Left lung (tissue), 10 donors: ENCODE data around the gene SLC25A23. TPM values are rescaled to one million over a fixed set of nuclear protein-coding genes. Genes with fewer than 3 reads are reported as not detected.

Experiments used
- ATAC-seq: fragments of 200-7000 bp; cut with Tn5 transposase; one replicate; pipeline ENCODE4 v1.9.1; 2020; ENCODE audit warnings: moderate library complexity
- DNase-seq, 4 donors: peaks; one replicate each; pipeline ENCODE4 v3.0.0-alpha.2; 2013 to 2020
- H3K27ac ChIP-seq, 2 donors: fragments of 200-600 bp; sonication (generic) in 1 of 2; one replicate each; pipeline versions ENCODE4 v1.5.0 to v1.8.0; 2020 to 2021
- H3K27me3 ChIP-seq, 2 donors: fragments of 200-600 bp; sonication (generic) in 1 of 2; one replicate each; pipeline versions ENCODE4 v1.5.0 to v1.8.0; 2020 to 2021
- H3K36me3 ChIP-seq, 2 donors: fragments of 200-600 bp; sonication (generic) in 1 of 2; one replicate each; pipeline versions ENCODE4 v1.5.0 to v1.8.0; 2020 to 2021
- H3K4me1 ChIP-seq, 2 donors: fragments of 200-600 bp; one replicate each; pipeline ENCODE4 v1.8.0; 2021
- H3K4me3 ChIP-seq, 2 donors: fragments of 200-600 bp; sonication (generic) in 1 of 2; one replicate each; pipeline versions ENCODE4 v1.5.0 to v1.8.0; 2020 to 2021; ENCODE audit warnings: mild to moderate bottlenecking in 1 of 2
- H3K9me3 ChIP-seq, 2 donors: fragments of 200-600 bp; sonication (generic) in 1 of 2; one replicate each; pipeline versions ENCODE4 v1.5.0 to v1.8.0; 2020 to 2021
- intact Hi-C, 2 donors: fragments of 100-400 bp; cut with DNase I; formaldehyde crosslinking; loops; one replicate each; pipeline versions ENCODE4 v1.11.2 to v1.14.2; 2022
- polyA plus RNA-seq, 6 donors: library from polyadenylated mRNA; unstranded; fragments of 120-200 nt; gene quantifications; one replicate each; pipeline ENCODE4 v1.2.1, GENCODE V29; 2013; ENCODE audit not compliant: insufficient read length in 6 of 6
- total RNA-seq, 2 donors: library from RNA; stranded (reverse); fragmentation: NEBNext Ultra II Directional; extraction: Animal tissue kit (Norgen Biotek cat#: 25700); gene quantifications; one replicate each; pipeline ENCODE4 v1.2.1, GENCODE V29; 2021
- TF ChIP-seq, protein P1 (sequence below), 2 donors: fragments of 200-600 bp; sonication (generic) in 1 of 2; IDR thresholded peaks; one replicate each; pipeline versions ENCODE4 v1.5.0 to v1.8.0; 2021; ENCODE audit warnings: antibody characterized with exemption in 2 of 2
- donor health status: DM: no; HTN: yes; CAD: no.
- donor health status: DM: no; HTN: no; CAD: no.

SLC25A23 gene
- total and polyA plus RNA-seq, 8 donors, result 43.1 to 118 (median 56.1) TPM

- no peaks in the 10 kb centered on the region for H3K9me3 ChIP-seq
- H3K4me1 ChIP-seq, result peaks cover 0 to 24% of the 10 kb centered on the region in 2 donors
- H3K27ac ChIP-seq, result peak overlapping the region; percentile 83 to 84
- H3K4me3 ChIP-seq, result peak overlapping the region; percentile 62 to 88
- peaks cover 13 to 46% of the 10 kb centered on the region in 2 donors for H3K27me3 ChIP-seq
- TF ChIP-seq, protein P1, sequence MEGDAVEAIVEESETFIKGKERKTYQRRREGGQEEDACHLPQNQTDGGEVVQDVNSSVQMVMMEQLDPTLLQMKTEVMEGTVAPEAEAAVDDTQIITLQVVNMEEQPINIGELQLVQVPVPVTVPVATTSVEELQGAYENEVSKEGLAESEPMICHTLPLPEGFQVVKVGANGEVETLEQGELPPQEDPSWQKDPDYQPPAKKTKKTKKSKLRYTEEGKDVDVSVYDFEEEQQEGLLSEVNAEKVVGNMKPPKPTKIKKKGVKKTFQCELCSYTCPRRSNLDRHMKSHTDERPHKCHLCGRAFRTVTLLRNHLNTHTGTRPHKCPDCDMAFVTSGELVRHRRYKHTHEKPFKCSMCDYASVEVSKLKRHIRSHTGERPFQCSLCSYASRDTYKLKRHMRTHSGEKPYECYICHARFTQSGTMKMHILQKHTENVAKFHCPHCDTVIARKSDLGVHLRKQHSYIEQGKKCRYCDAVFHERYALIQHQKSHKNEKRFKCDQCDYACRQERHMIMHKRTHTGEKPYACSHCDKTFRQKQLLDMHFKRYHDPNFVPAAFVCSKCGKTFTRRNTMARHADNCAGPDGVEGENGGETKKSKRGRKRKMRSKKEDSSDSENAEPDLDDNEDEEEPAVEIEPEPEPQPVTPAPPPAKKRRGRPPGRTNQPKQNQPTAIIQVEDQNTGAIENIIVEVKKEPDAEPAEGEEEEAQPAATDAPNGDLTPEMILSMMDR (IDR thresholded peaks at IDR 0.05), result peak; percentile 44 to 63
- peak; percentile 96 to 98 (median 98) for DNase-seq
- peaks cover 0 to 6% of the 10 kb centered on the region in 2 donors for H3K36me3 ChIP-seq
- peak; percentile 87 for ATAC-seq
- intact Hi-C loops, result no loop called here
Measured at GRCh38 chr19:6460099-6460884, 700 bp upstream of the SLC25A23 start.

DNA sequence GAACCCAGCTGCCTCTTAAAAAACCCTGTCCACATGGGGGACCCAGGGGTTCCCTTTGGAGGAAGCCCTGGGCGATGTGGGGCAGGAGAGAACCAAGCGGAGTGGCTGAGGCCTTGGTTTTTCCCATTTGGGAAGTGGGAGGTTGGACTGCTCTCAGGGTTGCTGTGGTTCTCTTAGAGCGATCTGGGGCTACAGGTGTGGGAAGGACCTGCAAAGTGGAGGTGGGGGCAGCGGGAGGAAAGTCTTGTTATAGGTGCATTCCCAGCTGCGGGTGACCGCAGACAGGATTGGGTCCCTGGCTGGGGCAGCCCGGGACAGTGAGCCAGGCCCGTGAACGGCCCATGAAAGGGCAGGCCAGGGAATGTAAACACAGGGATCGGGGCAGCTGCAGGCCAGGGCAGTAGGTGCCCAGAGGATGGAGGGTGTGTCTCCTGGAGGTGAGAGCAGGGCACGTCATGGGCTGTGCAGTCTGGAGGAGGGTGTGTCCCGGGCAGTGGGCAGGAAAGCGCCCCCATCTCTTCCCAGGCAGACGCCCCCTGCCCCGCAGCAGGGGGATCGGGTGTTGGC, 814 bp downstream of the SLC25A23 start:
- ATAC-seq, result peak; percentile 19
- peaks cover 0 to 20% of the 10 kb centered on the region in 2 donors for H3K4me1 ChIP-seq
- peak overlapping the region; percentile 83 to 84 for H3K27ac ChIP-seq
- peaks cover 4 to 31% of the 10 kb centered on the region in 2 donors for H3K27me3 ChIP-seq
- TF ChIP-seq, protein P1 (IDR thresholded peaks at IDR 0.05), result no peak
- intact Hi-C loops, result no loop called here
- H3K9me3 ChIP-seq, result peaks cover 0 to 10% of the 10 kb centered on the region in 2 donors
- peaks cover 0 to 20% of the 10 kb centered on the region in 2 donors for H3K36me3 ChIP-seq
- peak overlapping the region; percentile 62 to 88 for H3K4me3 ChIP-seq
- DNase-seq, result peak in 1 of 4 donors; percentile 40

GRCh38 chr19:6457958-6458694, 1.5 kb downstream of the SLC25A23 start:
- H3K36me3 ChIP-seq, result peaks cover 0 to 25% of the 10 kb centered on the region in 2 donors
- peaks cover 0 to 25% of the 10 kb centered on the region in 2 donors for H3K27me3 ChIP-seq
- intact Hi-C loops, result no loop called here
- peaks cover 0 to 18% of the 10 kb centered on the region in 2 donors for H3K4me1 ChIP-seq
- DNase-seq (no peak), ATAC-seq (no peak)
- H3K9me3 ChIP-seq, result peaks cover 0 to 17% of the 10 kb centered on the region in 2 donors
- peak overlapping the region in 1 of 2 donors; percentile 62 for H3K4me3 ChIP-seq
- TF ChIP-seq, protein P1 (IDR thresholded peaks at IDR 0.05), result no peak
- no peak overlapping the region for H3K27ac ChIP-seq

GRCh38 chr19:6455924-6456323, 3.7 kb downstream of the SLC25A23 start:
- TF ChIP-seq, protein P1 (IDR thresholded peaks at IDR 0.05), result no peak
- Histone ChIP-seq H3K27ac (no peak overlapping the region), H3K4me1 (peaks cover 0 to 18% of the 10 kb centered on the region in 2 donors), H3K36me3 (peaks cover 0 to 40% of the 10 kb centered on the region in 2 donors), H3K4me3 (no peak overlapping the region), H3K27me3 (peaks cover 0 to 20% of the 10 kb centered on the region in 2 donors), H3K9me3 (peaks cover 0 to 17% of the 10 kb centered on the region in 2 donors)
- intact Hi-C loops, result no loop called here
- ATAC-seq (no peak), DNase-seq (no peak)
